ENCODE measurements around the gene MARCKS. TPM values are rescaled to one million over a fixed set of nuclear protein-coding genes. Genes with fewer than 3 reads are reported as not detected.

Gene MARCKS
- total and polyA plus RNA-seq, 3 experiments from 2014 or later: 0.96 to 1.1 TPM; not detected in 1

- Mint-ChIP-seq H3K27ac (no peak overlapping the region), H3K4me3 (no peak overlapping the region), H3K27me3 (peaks cover 4 to 47% of the 10 kb centered on the region in 2 donors), H3K9me3 (no peaks in the 10 kb centered on the region), H3K4me1 (no peaks in the 10 kb centered on the region), H3K36me3 (no peaks in the 10 kb centered on the region)
- Histone ChIP-seq H3K9me3 (ENCODE audit: low read length) (no peaks in the 10 kb centered on the region), H3K4me1 (ENCODE audit: insufficient read depth, low read length) (no peaks in the 10 kb centered on the region), H3K27me3 (ENCODE audit: insufficient read depth, low read length, poor library complexity, severe bottlenecking) (no peaks in the 10 kb centered on the region), H3K4me3 (ENCODE audit: low read length) (no peak overlapping the region), H3K36me3 (ENCODE audit: insufficient read depth, low read length) (no peaks in the 10 kb centered on the region), H3K27ac (ENCODE audit: low read depth, low read length) (no peak overlapping the region)
- DNase-seq: no peak
- CTCF ChIA-PET: no interaction called here
- POLR2A ChIA-PET: no interaction called here
These were observed 25.3 kb downstream of the MARCKS start for GRCh38 chr6:113882336-113883022.

GRCh38 chr6:113884011-113884410, 26.9 kb downstream of the MARCKS start:
- no peak overlapping the region for H3K27ac Mint-ChIP-seq
- POLR2A ChIA-PET: no interaction called here
- peaks cover 6 to 51% of the 10 kb centered on the region in 2 donors for H3K27me3 Mint-ChIP-seq
- Histone ChIP-seq H3K9me3 (ENCODE audit: low read length) (no peaks in the 10 kb centered on the region), H3K36me3 (ENCODE audit: insufficient read depth, low read length) (no peaks in the 10 kb centered on the region), H3K4me1 (ENCODE audit: insufficient read depth, low read length) (no peaks in the 10 kb centered on the region), H3K4me3 (ENCODE audit: low read length) (no peak overlapping the region), H3K27ac (ENCODE audit: low read depth, low read length) (no peak overlapping the region), H3K27me3 (ENCODE audit: insufficient read depth, low read length, poor library complexity, severe bottlenecking) (no peaks in the 10 kb centered on the region)
- H3K4me1 Mint-ChIP-seq: no peaks in the 10 kb centered on the region
- no peak for DNase-seq
- no peaks in the 10 kb centered on the region for H3K9me3 Mint-ChIP-seq
- no peak overlapping the region for H3K4me3 Mint-ChIP-seq
- CTCF ChIA-PET: no interaction called here
- H3K36me3 Mint-ChIP-seq: no peaks in the 10 kb centered on the region

- no peak for DNase-seq
- no peak overlapping the region for H3K4me3 Mint-ChIP-seq
- H3K27me3 ChIP-seq (ENCODE audit: insufficient read depth, low read length, poor library complexity, severe bottlenecking): no peaks in the 10 kb centered on the region
- no peak overlapping the region for H3K4me3 ChIP-seq (ENCODE audit: low read length)
- H3K9me3 ChIP-seq (ENCODE audit: low read length): no peaks in the 10 kb centered on the region
- peaks cover 6 to 38% of the 10 kb centered on the region in 2 donors for H3K27me3 Mint-ChIP-seq
- no peak overlapping the region for H3K27ac Mint-ChIP-seq
- ChIA-PET POLR2A (no interaction called here), CTCF (no interaction called here)
- no peaks in the 10 kb centered on the region for H3K36me3 ChIP-seq (ENCODE audit: insufficient read depth, low read length)
- no peaks in the 10 kb centered on the region for H3K9me3 Mint-ChIP-seq
- H3K27ac ChIP-seq (ENCODE audit: low read depth, low read length): no peak overlapping the region
- H3K4me1 ChIP-seq (ENCODE audit: insufficient read depth, low read length): no peaks in the 10 kb centered on the region
- no peaks in the 10 kb centered on the region for H3K4me1 Mint-ChIP-seq
- no peaks in the 10 kb centered on the region for H3K36me3 Mint-ChIP-seq
These were observed 29.4 kb downstream of the MARCKS start for GRCh38 chr6:113886512-113886911.

- CTCF ChIA-PET: no interaction called here
- H3K9me3 ChIP-seq (ENCODE audit: low read length): no peaks in the 10 kb centered on the region
- no peaks in the 10 kb centered on the region for H3K4me1 ChIP-seq (ENCODE audit: insufficient read depth, low read length)
- Mint-ChIP-seq H3K36me3 (no peaks in the 10 kb centered on the region), H3K27me3 (peaks cover 2 to 33% of the 10 kb centered on the region in 2 donors), H3K4me3 (no peak overlapping the region), H3K4me1 (no peaks in the 10 kb centered on the region), H3K9me3 (peaks cover 0 to 6% (median 0%) of the 10 kb centered on the region in 5 donors), H3K27ac (no peak overlapping the region)
- no peak for DNase-seq
- POLR2A ChIA-PET: no interaction called here
- H3K36me3 ChIP-seq (ENCODE audit: insufficient read depth, low read length): no peaks in the 10 kb centered on the region
- no peak overlapping the region for H3K4me3 ChIP-seq (ENCODE audit: low read length)
- no peak overlapping the region for H3K27ac ChIP-seq (ENCODE audit: low read depth, low read length)
- no peaks in the 10 kb centered on the region for H3K27me3 ChIP-seq (ENCODE audit: insufficient read depth, low read length, poor library complexity, severe bottlenecking)
These were observed 31.3 kb downstream of the MARCKS start for GRCh38 chr6:113888493-113888892.

- DNase-seq: no peak
- no peak overlapping the region for H3K27ac Mint-ChIP-seq
- no peaks in the 10 kb centered on the region for H3K4me1 ChIP-seq (ENCODE audit: insufficient read depth, low read length)
- H3K27ac ChIP-seq (ENCODE audit: low read depth, low read length): no peak overlapping the region
- H3K4me3 Mint-ChIP-seq: no peak overlapping the region
- H3K27me3 ChIP-seq (ENCODE audit: insufficient read depth, low read length, poor library complexity, severe bottlenecking): no peaks in the 10 kb centered on the region
- H3K36me3 ChIP-seq (ENCODE audit: insufficient read depth, low read length): no peaks in the 10 kb centered on the region
- no peaks in the 10 kb centered on the region for H3K36me3 Mint-ChIP-seq
- H3K27me3 Mint-ChIP-seq: peaks cover 2 to 35% of the 10 kb centered on the region in 2 donors
- CTCF ChIA-PET: no interaction called here
- no peaks in the 10 kb centered on the region for H3K9me3 ChIP-seq (ENCODE audit: low read length)
- POLR2A ChIA-PET: no interaction called here
- H3K4me1 Mint-ChIP-seq: no peaks in the 10 kb centered on the region
- peaks cover 0 to 6% (median 0%) of the 10 kb centered on the region in 5 donors for H3K9me3 Mint-ChIP-seq
- no peak overlapping the region for H3K4me3 ChIP-seq (ENCODE audit: low read length)
These were observed 31.9 kb downstream of the MARCKS start for GRCh38 chr6:113888956-113889630.

- no peaks in the 10 kb centered on the region for H3K36me3 ChIP-seq (ENCODE audit: insufficient read depth, low read length)
- CTCF ChIA-PET: no interaction called here
- H3K27me3 Mint-ChIP-seq: peaks cover 0 to 31% of the 10 kb centered on the region in 2 donors
- POLR2A ChIA-PET: no interaction called here
- H3K9me3 ChIP-seq (ENCODE audit: low read length): no peaks in the 10 kb centered on the region
- no peaks in the 10 kb centered on the region for H3K27me3 ChIP-seq (ENCODE audit: insufficient read depth, low read length, poor library complexity, severe bottlenecking)
- H3K36me3 Mint-ChIP-seq: no peaks in the 10 kb centered on the region
- H3K27ac ChIP-seq (ENCODE audit: low read depth, low read length): no peak overlapping the region
- no peak overlapping the region for H3K27ac Mint-ChIP-seq
- DNase-seq: no peak
- no peaks in the 10 kb centered on the region for H3K4me1 Mint-ChIP-seq
- H3K4me1 ChIP-seq (ENCODE audit: insufficient read depth, low read length): no peaks in the 10 kb centered on the region
- no peak overlapping the region for H3K4me3 ChIP-seq (ENCODE audit: low read length)
- no peak overlapping the region for H3K4me3 Mint-ChIP-seq
- peaks cover 0 to 6% (median 0%) of the 10 kb centered on the region in 5 donors for H3K9me3 Mint-ChIP-seq
These were observed 36.3 kb downstream of the MARCKS start for GRCh38 chr6:113893451-113893850.

- no peak for DNase-seq
- Histone ChIP-seq H3K27ac (ENCODE audit: low read depth, low read length) (no peak overlapping the region), H3K9me3 (ENCODE audit: low read length) (no peaks in the 10 kb centered on the region), H3K36me3 (ENCODE audit: insufficient read depth, low read length) (no peaks in the 10 kb centered on the region), H3K4me3 (ENCODE audit: low read length) (no peak overlapping the region), H3K27me3 (ENCODE audit: insufficient read depth, low read length, poor library complexity, severe bottlenecking) (no peaks in the 10 kb centered on the region), H3K4me1 (ENCODE audit: insufficient read depth, low read length) (no peaks in the 10 kb centered on the region)
- ChIA-PET POLR2A (no interaction called here), CTCF (no interaction called here)
- H3K4me1 Mint-ChIP-seq: no peaks in the 10 kb centered on the region
- peaks cover 0 to 27% of the 10 kb centered on the region in 2 donors for H3K27me3 Mint-ChIP-seq
- H3K27ac Mint-ChIP-seq: no peak overlapping the region
- no peak overlapping the region for H3K4me3 Mint-ChIP-seq
- no peaks in the 10 kb centered on the region for H3K36me3 Mint-ChIP-seq
- H3K9me3 Mint-ChIP-seq: peaks cover 0 to 6% (median 0%) of the 10 kb centered on the region in 5 donors
These were observed 36.7 kb downstream of the MARCKS start for GRCh38 chr6:113893866-113894265.

- no peak overlapping the region for H3K4me3 Mint-ChIP-seq
- H3K4me1 Mint-ChIP-seq: no peaks in the 10 kb centered on the region
- H3K27me3 Mint-ChIP-seq: peaks cover 0 to 22% of the 10 kb centered on the region in 2 donors
- H3K27ac ChIP-seq (ENCODE audit: low read depth, low read length): no peak overlapping the region
- H3K4me1 ChIP-seq (ENCODE audit: insufficient read depth, low read length): no peaks in the 10 kb centered on the region
- no peaks in the 10 kb centered on the region for H3K9me3 ChIP-seq (ENCODE audit: low read length)
- H3K9me3 Mint-ChIP-seq: peaks cover 0 to 6% (median 0%) of the 10 kb centered on the region in 5 donors
- H3K27ac Mint-ChIP-seq: no peak overlapping the region
- no peaks in the 10 kb centered on the region for H3K36me3 Mint-ChIP-seq
- no peaks in the 10 kb centered on the region for H3K36me3 ChIP-seq (ENCODE audit: insufficient read depth, low read length)
- H3K4me3 ChIP-seq (ENCODE audit: low read length): no peak overlapping the region
- no peaks in the 10 kb centered on the region for H3K27me3 ChIP-seq (ENCODE audit: insufficient read depth, low read length, poor library complexity, severe bottlenecking)
- ChIA-PET POLR2A (no interaction called here), CTCF (no interaction called here)
- no peak for DNase-seq
These were observed 37.8 kb downstream of the MARCKS start for GRCh38 chr6:113894712-113895674.

Data from CD8-positive, alpha-beta memory T cell (primary cell).